K562 (cell line): ENCODE results near the gene EFCAB8. TPM values are rescaled to one million over a fixed set of nuclear protein-coding genes. Genes with fewer than 3 reads are reported as not detected.

Experiments used
- ATAC-seq: fragments of 200-7000 bp; cut with Tn5 transposase; 3 replicates; pipeline ENCODE4 v1.9.1; 2020; ENCODE audit warnings: moderate library complexity
- BruUV-seq: library from RNA; stranded (reverse); fragments of 400-500 nt; replicated peaks from 2 replicates; lab custom pipeline; 2021; lab: Mats Ljungman, UMichigan
- CTCF ChIA-PET: fragments of 300-600 bp; formaldehyde crosslinking; extraction: SDS; loops from one replicate; lab custom pipeline; 2021; ENCODE audit warnings: low intra/inter-chr PET ratio; lab: Yijun Ruan, JAX
- POLR2A ChIA-PET: fragments of 300-600, 350-650 bp; sonication (Branson Sonifier 250); formaldehyde crosslinking; extraction: SDS; loops from one replicate; lab custom pipeline; 2021; ENCODE audit warnings: antibody characterized with exemption, inconsistent platforms; lab: Yijun Ruan, JAX
- DNase-seq, 4 experiments: peaks; one replicate each; pipeline versions ENCODE4 v3.0.0 to v3.0.0-alpha.2; 2011 to 2018; ENCODE audit warnings: low spot score in 3 of 4, mixed read lengths in 3 of 4; ENCODE audit errors: extremely low read depth in 1 of 4
- FAIRE-seq: peaks from 2 replicates; lab custom pipeline; 2011; peaks lifted over from hg19 to GRCh38; lab: Jason Lieb, UNC
- H2AFZ ChIP-seq: 2 replicates; pipeline ENCODE4 v1.6.0; 2011; ENCODE audit warnings: low read depth, low read length, control low read depth, inconsistent platforms
- H3K27ac ChIP-seq: fragments of 200-600 bp; 3 replicates; pipeline ENCODE4 v1.8.0; 2011; ENCODE audit warnings: low read depth, mild to moderate bottlenecking, control low read depth, inconsistent platforms, low read length, moderate library complexity, mixed read lengths; ENCODE audit errors: extremely low read depth
- H3K27me3 ChIP-seq, 2 experiments: fragments of 300-600 bp in 1 of 2; 2 replicates in 1 of 2; 3 replicates in 1 of 2; pipeline versions ENCODE4 v1.6.0 to v1.8.0; 2011; ENCODE audit warnings: inconsistent platforms in 2 of 2, low read length in 2 of 2, mild to moderate bottlenecking in 1 of 2, mixed read lengths in 1 of 2, moderate library complexity in 1 of 2; ENCODE audit not compliant: control insufficient read depth in 2 of 2, insufficient read depth in 2 of 2
- H3K36me3 ChIP-seq: fragments of 300-600 bp; 3 replicates; pipeline ENCODE4 v1.8.0; 2011; ENCODE audit warnings: mild to moderate bottlenecking, low read length, inconsistent platforms; ENCODE audit not compliant: control insufficient read depth, insufficient read depth
- H3K4me1 ChIP-seq, 2 experiments: fragments of 200-600 bp in 1 of 2; replicated peaks in 1 of 2; 2 replicates in 1 of 2; 3 replicates in 1 of 2; pipeline versions ENCODE4 v1.5.1 to v1.8.0; 2011; ENCODE audit warnings: inconsistent platforms in 2 of 2, low read length in 2 of 2, mild to moderate bottlenecking in 1 of 2, mixed read lengths in 1 of 2, moderate library complexity in 1 of 2; ENCODE audit not compliant: control insufficient read depth in 2 of 2, insufficient read depth in 2 of 2
- H3K4me2 ChIP-seq: 2 replicates; pipeline ENCODE4 v1.6.1; 2011; ENCODE audit warnings: low read length, control low read depth, inconsistent platforms, mixed read lengths; ENCODE audit not compliant: insufficient read depth
- H3K4me3 ChIP-seq: fragments of 200-600 bp; sonication (generic), shearing (Covaris generic); 2 replicates; pipeline ENCODE4 v1.5.1; 2016; ENCODE audit warnings: control low read depth, inconsistent platforms
- H3K79me2 ChIP-seq: fragments of 200-600 bp; 3 replicates; pipeline ENCODE4 v1.8.0; 2011; ENCODE audit warnings: low read length, inconsistent platforms; ENCODE audit not compliant: control insufficient read depth, insufficient read depth
- H3K9ac ChIP-seq, 2 experiments: 2 replicates each; pipeline versions ENCODE4 v1.6.0 to v1.6.1; 2011; ENCODE audit warnings: low read depth in 2 of 2, low read length in 2 of 2, control low read depth in 1 of 2, inconsistent platforms in 1 of 2, mild to moderate bottlenecking in 1 of 2, mixed read lengths in 1 of 2; ENCODE audit not compliant: insufficient read depth in 1 of 2
- H3K9me1 ChIP-seq: one replicate; pipeline ENCODE4 v1.6.0; 2011; ENCODE audit warnings: inconsistent platforms, mild to moderate bottlenecking, low read length, moderate library complexity; ENCODE audit not compliant: control insufficient read depth, insufficient read depth
- H3K9me3 ChIP-seq: replicated peaks from 2 replicates; pipeline ENCODE4 v1.5.1; 2011; ENCODE audit warnings: low read depth, low read length, inconsistent platforms; ENCODE audit not compliant: control insufficient read depth, insufficient read depth
- H4K20me1 ChIP-seq: replicated peaks from 2 replicates; pipeline ENCODE4 v1.6.1; 2011; ENCODE audit warnings: low read length, inconsistent platforms, mixed read lengths; ENCODE audit not compliant: control insufficient read depth, insufficient read depth
- ATF3 ChIP-seq, 2 experiments: fragments of 450-650 bp in 1 of 2; sonication (generic) in 1 of 2; formaldehyde crosslinking in 1 of 2; IDR thresholded peaks in 1 of 2; conservative IDR thresholded peaks in 1 of 2; 2 replicates each; pipeline versions ENCODE4 v1.6.1 to v1.8.1; 2016 to 2023; ENCODE audit warnings: mild to moderate bottlenecking in 2 of 2, moderate library complexity in 2 of 2, inconsistent platforms in 1 of 2, missing genetic modification reagents in 1 of 2
- PRPF4 ChIP-seq: fragments of 200-400 bp; formaldehyde crosslinking; IDR thresholded peaks from one replicate; pipeline ENCODE4 v1.6.1; 2017; ENCODE audit warnings: low read length, low read depth, mild to moderate bottlenecking; ENCODE audit not compliant: insufficient read depth, poor library complexity, severe bottlenecking
- ZFP30 ChIP-seq: fragments of 250-450 bp; sonication (Bioruptor Pico); IDR thresholded peaks from 2 replicates; pipeline ENCODE4 v1.8.0; 2022; ENCODE audit warnings: moderate library complexity, mild to moderate bottlenecking, inconsistent platforms, borderline replicate concordance
- ZNF280B ChIP-seq: fragments of 250-450 bp; sonication (Bioruptor Pico); IDR thresholded peaks from 2 replicates; pipeline ENCODE4 v1.5.1; 2021; ENCODE audit warnings: mild to moderate bottlenecking
- ZNF316 ChIP-seq: fragments of 450-650 bp; IDR thresholded peaks from 2 replicates; pipeline ENCODE4 v1.6.1; 2016
- WGBS: fragments of 100-300 bp; shearing (Covaris generic); methylation state at CpG from one replicate; pipeline ENCODE4 v1.1.6; 2016; ENCODE audit warnings: low coverage, mixed read lengths; ENCODE audit not compliant: insufficient coverage; ENCODE audit errors: missing lambda C conversion rate; 5-methylcytosine and 5-hydroxymethylcytosine counted together
- in situ Hi-C: fragments of 300-500 bp; cut with MboI; formaldehyde crosslinking; loops from 4 replicates; pipeline ENCODE4 v1.15.0; 2018; ENCODE audit warnings: inconsistent platforms, mixed read lengths
- intact Hi-C: fragments of 100-400 bp; cut with micrococcal nuclease; formaldehyde crosslinking; loops from 2 replicates; pipeline ENCODE4 v1.14.2; 2022
- polyA plus RNA-seq, 8 experiments: library from polyadenylated mRNA; depleted of rRNA in 4 of 8; stranded (reverse) in 5 of 8; unstranded in 3 of 8; fragments of >200 nt; fragmentation: Nextera tagmentation in 2 of 8; fragmentation: Illumina TruSeq in 1 of 8; extraction: Ambion mirVana in 2 of 8; extraction: Trizol in 1 of 8; gene quantifications; 2 replicates each; pipeline versions ENCODE4 v1.2.1 to v1.2.3, GENCODE V29; 2011 to 2014; ENCODE audit warnings: inconsistent platforms in 1 of 8, missing spikeins in 1 of 8
- total RNA-seq, 7 experiments: library from RNA; depleted of rRNA in 6 of 7; stranded (reverse); fragments of >200 nt in 6 of 7; fragmentation: Illumina TruSeq in 2 of 7; extraction: Trizol in 2 of 7; gene quantifications; 2 replicates each; pipeline versions ENCODE4 v1.2.1 to v1.2.3, GENCODE V29; 2011 to 2021; ENCODE audit warnings: low replicate concordance in 1 of 7

The EFCAB8 gene
- total and polyA plus RNA-seq, 9 of the 15 experiments (the other 6 are each of a cell fraction or from before 2014, with no cell fraction given): 0.03 to 0.18 (median 0.11) TPM; not detected in 6

GRCh38 chr20:32828029-32828680 lies 30.6 kb upstream of the EFCAB8 start:
- H3K9me1 ChIP-seq: no peaks in the 10 kb centered on the region
- WGBS: 91% methylated on average over 4 of the region's 4 CpGs
- no peak for TF ChIP-seq ZFP30 (CRISPR knock-in tag)
- peak; percentile 53 for TF ChIP-seq ATF3 (IDR thresholded peaks at IDR 0.05)
- no peak for TF ChIP-seq ATF3 (CRISPR knock-in tag; conservative IDR thresholded peaks at IDR 0.05)
- no peak for TF ChIP-seq PRPF4
- TF ChIP-seq ZNF280B (CRISPR knock-in tag): no peak
- TF ChIP-seq ZNF316: peak; percentile 46; the same call in 1 of the 2 replicates
- no peak overlapping the region for H2AFZ ChIP-seq
- H3K9me3 ChIP-seq: no peaks in the 10 kb centered on the region
- H3K9ac ChIP-seq: no peak overlapping the region
- intact Hi-C loops: no loop called here
- H3K27me3 ChIP-seq: no peaks in the 10 kb centered on the region
- peaks cover 17% of the 10 kb centered on the region for H4K20me1 ChIP-seq
- H3K4me1 ChIP-seq: peaks cover 3 to 7% of the 10 kb centered on the region in 2 experiments; a peak in 4 of 5 replicates
- no peak overlapping the region for H3K4me2 ChIP-seq
- no peak overlapping the region for H3K4me3 ChIP-seq
- FAIRE-seq (peak; percentile 35), ATAC-seq (no peak), DNase-seq (no peak)
- ChIA-PET POLR2A (interaction anchor here (0.5 to 1.6 kb wide), 4 partner anchors 8 to 1329 kb away, joined by 3 to 5 read pairs (median 3); partner anchors contain the start of gene MAPRE1), CTCF (no interaction called here)
- peaks cover 87% of the 10 kb centered on the region for H3K79me2 ChIP-seq
- no peak overlapping the region for H3K27ac ChIP-seq
- in situ Hi-C loops: no loop called here
- peaks cover 80% of the 10 kb centered on the region for H3K36me3 ChIP-seq
- TSS peak; percentile 11 for BruUV-seq
